Activated T-cell treated with anti-CD3 and anti-CD28 coated beads for 24 hours (primary cell): ENCODE results near the gene ABTB1.
"Not testable (repeated sequence)": the region's sequence is repeated elsewhere in the genome, so short reads cannot be mapped to it uniquely, and the experiment has no call there.

Source experiments
- DNase-seq: peaks from one replicate; pipeline ENCODE4 v3.0.0-alpha.2; 2020; ENCODE audit warnings: low read depth

ABTB1 gene

GRCh38 chr3:127673191-127674100 lies 694 bp downstream of the ABTB1 start:
- peak; percentile 30 for DNase-seq

GRCh38 chr3:127674101-127674721 lies 1.5 kb downstream of the ABTB1 start:
- DNase-seq: no peak

GRCh38 chr3:127674790-127675189 lies 2.0 kb downstream of the ABTB1 start:
- no peak for DNase-seq

- no peak for DNase-seq
Observed at GRCh38 chr3:127675651-127676391, 3.1 kb downstream of the ABTB1 start.

GRCh38 chr3:127676456-127676855 lies 3.7 kb downstream of the ABTB1 start:
- no peak for DNase-seq

- DNase-seq: no peak
Observed at GRCh38 chr3:127676921-127677351, 4.2 kb downstream of the ABTB1 start.

GRCh38 chr3:127677541-127678314 lies 5.0 kb downstream of the ABTB1 start:
- no peak for DNase-seq

- DNase-seq: no peak
Observed at GRCh38 chr3:127678315-127678599, 5.5 kb downstream of the ABTB1 start.

GRCh38 chr3:127678611-127679533 lies 6.1 kb downstream of the ABTB1 start:
- DNase-seq: no peak

- no peak for DNase-seq
Observed at GRCh38 chr3:127679534-127680145, 6.9 kb downstream of the ABTB1 start.

GRCh38 chr3:127680146-127680661 lies 7.5 kb downstream of the ABTB1 start:
- no peak for DNase-seq

- DNase-seq: no peak
Observed at GRCh38 chr3:127680798-127681221, 8.1 kb downstream of the ABTB1 start.

- not testable (repeated sequence) for DNase-seq
Observed at GRCh38 chr3:127682175-127682554, 9.4 kb downstream of the ABTB1 start.

GRCh38 chr3:127682561-127682960 lies 9.8 kb downstream of the ABTB1 start:
- DNase-seq: no peak

- no peak for DNase-seq
Observed at GRCh38 chr3:127684871-127685707, 12.3 kb downstream of the ABTB1 start.

- no peak for DNase-seq
Observed at GRCh38 chr3:127685708-127686511, 13.2 kb downstream of the ABTB1 start.

GRCh38 chr3:127686512-127686894 lies 13.8 kb downstream of the ABTB1 start:
- DNase-seq: no peak

- no peak for DNase-seq
Observed at GRCh38 chr3:127687228-127687737, 14.5 kb downstream of the ABTB1 start.
